HFF-Myc (cell line): ENCODE results near the gene OR9A2.

Experiments used
- DNase-seq: peaks from one replicate; pipeline ENCODE4 v3.0.0-alpha.2; 2011; ENCODE audit warnings: low read depth; ENCODE audit errors: extremely low read depth
- H3K4me3 ChIP-seq: replicated peaks from 2 replicates; pipeline ENCODE4 v1.5.1; 2011; ENCODE audit warnings: low read depth, mild to moderate bottlenecking, control low read depth, low read length
- CTCF ChIP-seq: IDR thresholded peaks from 2 replicates; pipeline ENCODE4 v1.5.1; 2012; ENCODE audit warnings: mild to moderate bottlenecking, low read depth, low read length, control low read depth; ENCODE audit errors: missing control alignments

Gene OR9A2

DNA sequence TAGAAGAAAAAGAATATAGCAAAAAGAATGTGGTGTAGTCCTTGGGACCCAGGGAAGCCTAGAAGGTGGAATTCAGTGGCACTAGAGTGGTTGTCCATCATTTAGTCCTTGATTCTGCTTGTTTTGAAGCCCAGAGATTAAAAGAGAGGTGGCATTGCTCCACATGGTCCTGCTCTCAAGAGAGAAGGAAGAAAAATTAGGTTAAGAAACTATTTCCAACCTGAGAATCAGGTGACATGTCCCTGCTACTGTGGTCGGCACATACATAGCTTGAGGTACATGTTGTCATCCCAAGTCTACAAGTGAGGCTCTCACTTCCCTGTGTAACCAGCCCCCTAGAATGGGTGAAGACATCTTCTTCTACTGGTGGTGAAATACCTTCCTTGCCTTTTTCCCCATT lies at the start of gene OR9A2:
OR9A2 (minus strand) TSS at position 101 of the 400 bp plus-strand sequence; CDS start at position 101, 0 bp downstream.
- DNase-seq, result no peak
- no peak within 1 kb of the TSS for H3K4me3 ChIP-seq
- TF ChIP-seq CTCF, result no peak

GRCh38 chr7:143074141-143074540 lies 47.2 kb upstream of the OR9A2 start:
- H3K4me3 ChIP-seq, result no peak overlapping the region
- TF ChIP-seq CTCF, result no peak
- DNase-seq, result no peak

DNA sequence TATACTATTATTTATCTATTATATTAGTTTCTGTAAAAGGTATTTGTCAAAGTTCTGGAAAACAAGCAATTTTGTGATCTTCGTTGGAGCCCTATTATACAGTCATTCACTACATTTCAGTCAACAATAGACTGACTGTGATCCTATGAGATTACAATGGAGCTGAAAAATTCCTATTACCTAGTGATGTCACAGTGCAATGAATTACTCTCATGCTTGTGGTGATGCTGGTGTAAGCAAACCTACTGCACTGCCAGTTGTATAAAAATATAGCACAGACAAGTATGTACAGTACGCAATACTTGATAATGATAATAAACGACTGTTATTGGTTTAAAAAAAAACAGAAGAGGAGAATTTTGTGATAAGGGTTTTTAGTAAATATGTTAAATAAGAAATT lies 46.6 kb upstream of the OR9A2 start:
- no peak overlapping the region for H3K4me3 ChIP-seq
- no peak for DNase-seq
- TF ChIP-seq CTCF, result no peak

- no peak for TF ChIP-seq CTCF
- DNase-seq, result no peak
- no peak overlapping the region for H3K4me3 ChIP-seq
Observed at GRCh38 chr7:143069912-143070500, 43.1 kb upstream of the OR9A2 start.

- TF ChIP-seq CTCF, result no peak
- no peak for DNase-seq
- no peak overlapping the region for H3K4me3 ChIP-seq
Observed at GRCh38 chr7:143068446-143068845, 41.5 kb upstream of the OR9A2 start.

DNA sequence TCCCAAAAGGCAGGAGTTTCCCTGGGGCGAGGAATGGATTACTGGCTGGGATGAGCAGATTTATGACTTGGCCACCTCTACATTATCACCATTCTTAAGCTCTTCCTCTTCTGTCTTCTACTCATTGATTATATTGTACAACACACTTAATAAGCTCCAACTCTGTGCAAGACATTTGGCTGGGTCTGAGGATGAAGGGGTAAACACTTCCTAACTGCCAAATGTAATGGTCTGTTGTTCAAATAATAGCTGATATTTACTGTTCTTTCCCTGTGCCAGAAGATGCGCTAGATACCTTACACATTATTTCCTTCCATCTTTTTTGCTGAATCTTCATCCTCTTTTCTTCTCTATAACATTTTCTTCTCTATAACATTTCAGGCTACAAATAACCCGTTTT lies 36.8 kb upstream of the OR9A2 start:
- no peak for DNase-seq
- no peak overlapping the region for H3K4me3 ChIP-seq
- TF ChIP-seq CTCF, result no peak

GRCh38 chr7:143055754-143056153 lies 28.8 kb upstream of the OR9A2 start:
- TF ChIP-seq CTCF, result no peak
- no peak overlapping the region for H3K4me3 ChIP-seq
- DNase-seq, result no peak
